Lower lobe of right lung (tissue), 2 donors: ENCODE measurements around the gene PHACTR3. TPM values are rescaled to one million over a fixed set of nuclear protein-coding genes. Genes with fewer than 3 reads are reported as not detected.
"Not testable (repeated sequence)": the region's sequence is repeated elsewhere in the genome, so short reads cannot be mapped to it uniquely, and the experiment has no call there.

Source experiments
- ATAC-seq, 2 donors: fragments of 200-7000 bp; cut with Tn5 transposase; one replicate each; pipeline ENCODE4 v1.9.1; 2020 to 2022; ENCODE audit warnings: mild to moderate bottlenecking in 2 of 2, moderate library complexity in 2 of 2
- DNase-seq: peaks from one replicate; pipeline ENCODE4 v3.0.0-alpha.2; 2020
- H3K27ac ChIP-seq: fragments of 200-600 bp; one replicate; pipeline ENCODE4 v1.8.0; 2022
- H3K27me3 ChIP-seq: fragments of 200-600 bp; one replicate; pipeline ENCODE4 v1.8.0; 2022; ENCODE audit warnings: low read depth
- H3K36me3 ChIP-seq: fragments of 200-600 bp; one replicate; pipeline ENCODE4 v1.8.0; 2022; ENCODE audit warnings: mild to moderate bottlenecking
- H3K4me1 ChIP-seq: fragments of 200-600 bp; one replicate; pipeline ENCODE4 v1.8.0; 2022
- H3K4me3 ChIP-seq: fragments of 200-600 bp; one replicate; pipeline ENCODE4 v1.8.0; 2022; ENCODE audit warnings: mild to moderate bottlenecking
- H3K9me3 ChIP-seq: fragments of 200-600 bp; one replicate; pipeline ENCODE4 v1.8.0; 2022
- CTCF ChIP-seq: fragments of 200-600 bp; IDR thresholded peaks from one replicate; pipeline ENCODE4 v1.8.0; 2022; ENCODE audit warnings: antibody characterized with exemption, mild to moderate bottlenecking
- intact Hi-C: fragments of 100-400 bp; cut with DNase I; formaldehyde crosslinking; loops from one replicate; pipeline ENCODE4 v1.11.0; 2022
- total RNA-seq: library from RNA; stranded (reverse); fragmentation: NEBNext Ultra II Directional; extraction: Animal tissue kit (Norgen Biotek cat#: 25700); gene quantifications from one replicate; pipeline ENCODE4 v1.2.1, GENCODE V29; 2021
- donor health status: DM: no; HTN: yes; CAD: no; lungs with severe emphysema.

The PHACTR3 gene
- total RNA-seq, 1 donor from 2014 or later: 9.0 TPM

- Histone ChIP-seq H3K27me3 (no peaks in the 10 kb centered on the region), H3K27ac (no peak overlapping the region), H3K9me3 (no peaks in the 10 kb centered on the region), H3K4me1 (no peaks in the 10 kb centered on the region), H3K36me3 (no peaks in the 10 kb centered on the region), H3K4me3 (no peak overlapping the region)
- intact Hi-C loops: loop anchor here (10.0 kb wide), 1 partner anchor 63 kb away; no protein-coding TSS in a partner anchor
- peak in 1 of 2 donors; percentile 55 for ATAC-seq
- no peak for TF ChIP-seq CTCF
- no peak for DNase-seq
Observed at GRCh38 chr20:59848182-59848581, 243.8 kb downstream of the PHACTR3 start.

- no peaks in the 10 kb centered on the region for H3K4me1 ChIP-seq
- no peak for DNase-seq
- intact Hi-C loops: no loop called here
- ATAC-seq: peak in 1 of 2 donors; percentile 52
- H3K9me3 ChIP-seq: no peaks in the 10 kb centered on the region
- no peak overlapping the region for H3K4me3 ChIP-seq
- peak; percentile 64 for TF ChIP-seq CTCF
- no peaks in the 10 kb centered on the region for H3K36me3 ChIP-seq
- H3K27ac ChIP-seq: no peak overlapping the region
- no peaks in the 10 kb centered on the region for H3K27me3 ChIP-seq
Observed at GRCh38 chr20:59850018-59850641, 245.8 kb downstream of the PHACTR3 start.

- H3K27me3 ChIP-seq, intact Hi-C loops, ATAC-seq, H3K4me1 ChIP-seq, H3K4me3 ChIP-seq, DNase-seq, H3K36me3 ChIP-seq, H3K9me3 ChIP-seq, H3K27ac ChIP-seq: not testable (repeated sequence)
Observed at GRCh38 chr20:59856526-59856925, 252.2 kb downstream of the PHACTR3 start.

- DNase-seq, ATAC-seq, H3K9me3 ChIP-seq, H3K4me1 ChIP-seq, H3K36me3 ChIP-seq, intact Hi-C loops, H3K4me3 ChIP-seq, H3K27me3 ChIP-seq, H3K27ac ChIP-seq: not testable (repeated sequence)
Observed at GRCh38 chr20:59856941-59857340, 252.6 kb downstream of the PHACTR3 start.

- Histone ChIP-seq H3K4me1 (no peaks in the 10 kb centered on the region), H3K36me3 (no peaks in the 10 kb centered on the region), H3K4me3 (no peak overlapping the region), H3K9me3 (no peaks in the 10 kb centered on the region), H3K27ac (no peak overlapping the region), H3K27me3 (no peaks in the 10 kb centered on the region)
- TF ChIP-seq CTCF: no peak
- ATAC-seq (no peak), DNase-seq (no peak)
- intact Hi-C loops: no loop called here
Observed at GRCh38 chr20:59857966-59858365, 253.6 kb downstream of the PHACTR3 start.

- intact Hi-C loops: no loop called here
- Histone ChIP-seq H3K27me3 (no peaks in the 10 kb centered on the region), H3K27ac (no peak overlapping the region), H3K9me3 (no peaks in the 10 kb centered on the region), H3K4me3 (no peak overlapping the region), H3K36me3 (no peaks in the 10 kb centered on the region), H3K4me1 (no peaks in the 10 kb centered on the region)
- DNase-seq: no peak
- no peak for TF ChIP-seq CTCF
- no peak for ATAC-seq
Observed at GRCh38 chr20:59858425-59858824, 254.1 kb downstream of the PHACTR3 start.
